ENCODE measurements around the gene S100A16.
A peak's percentile ranks its signal among the peaks of the same experiment; 100 is the strongest.
"Not testable (repeated sequence)": the region's sequence is repeated elsewhere in the genome, so short reads cannot be mapped to it uniquely, and the experiment has no call there.

The S100A16 gene

GRCh38 chr1:153585006-153585405, 27.9 kb downstream of the S100A16 start:
- no peak for DNase-seq (ENCODE audit: low read depth in 2 of 2)

DNA sequence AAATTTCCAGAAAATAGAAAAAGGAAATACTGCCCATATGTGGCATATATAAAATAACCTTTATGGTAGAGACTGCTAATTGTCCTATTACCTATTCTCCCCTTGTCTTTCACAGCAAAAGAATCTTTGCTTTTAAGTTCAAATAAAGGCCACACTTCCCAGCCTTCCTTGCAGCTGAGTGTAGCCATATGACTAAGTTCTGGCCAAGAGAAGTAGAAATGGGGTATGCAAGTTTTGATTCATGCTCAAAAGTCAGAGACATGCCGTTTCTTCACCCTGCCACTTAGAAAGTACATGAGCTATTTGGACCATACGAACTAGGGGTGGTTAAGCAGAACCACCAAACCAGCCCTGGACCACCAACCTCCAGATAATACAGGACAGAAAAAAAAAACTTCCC, 29.0 kb downstream of the S100A16 start:
- DNase-seq (ENCODE audit: low read depth in 2 of 2) = no peak

DNA sequence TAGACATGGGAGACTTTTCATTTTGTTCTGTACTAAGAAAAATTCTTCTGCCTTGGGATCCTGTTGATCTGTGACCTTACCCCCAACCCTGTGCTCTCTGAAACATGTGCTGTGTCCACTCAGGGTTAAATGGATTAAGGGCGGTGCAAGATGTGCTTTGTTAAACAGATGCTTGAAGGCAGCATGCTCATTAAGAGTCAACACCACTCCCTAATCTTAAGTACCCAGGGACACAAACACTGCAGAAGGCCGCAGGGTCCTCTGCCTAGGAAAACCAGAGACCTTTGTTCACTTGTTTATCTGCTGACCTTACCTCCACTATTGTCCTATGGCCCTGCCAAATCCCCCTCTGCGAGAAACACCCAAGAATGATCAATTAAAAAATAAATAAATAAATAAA, 29.4 kb downstream of the S100A16 start:
- DNase-seq (ENCODE audit: low read depth in 2 of 2) = not testable (repeated sequence)

DNA sequence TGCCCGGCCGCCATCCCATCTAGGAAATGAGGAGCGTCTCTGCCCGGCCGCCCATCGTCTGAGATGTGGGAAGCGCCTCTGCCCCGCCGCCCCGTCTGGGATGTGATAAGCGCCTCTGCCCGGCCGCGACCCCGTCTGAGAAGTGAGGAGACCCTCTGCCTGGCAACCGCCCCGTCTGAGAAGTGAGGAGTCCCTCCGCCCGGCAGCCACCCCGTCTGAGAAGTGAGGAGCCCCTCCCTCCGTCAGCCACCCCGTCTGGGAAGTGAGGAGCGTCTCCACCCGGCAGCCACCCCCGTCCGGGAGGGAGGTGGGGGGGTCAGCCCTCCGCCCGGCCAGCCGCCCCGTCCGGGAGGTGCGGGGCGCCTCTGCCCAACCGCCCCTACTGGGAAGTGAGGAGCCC, 30.1 kb downstream of the S100A16 start:
- not testable (repeated sequence) for DNase-seq (ENCODE audit: low read depth in 2 of 2)

DNA sequence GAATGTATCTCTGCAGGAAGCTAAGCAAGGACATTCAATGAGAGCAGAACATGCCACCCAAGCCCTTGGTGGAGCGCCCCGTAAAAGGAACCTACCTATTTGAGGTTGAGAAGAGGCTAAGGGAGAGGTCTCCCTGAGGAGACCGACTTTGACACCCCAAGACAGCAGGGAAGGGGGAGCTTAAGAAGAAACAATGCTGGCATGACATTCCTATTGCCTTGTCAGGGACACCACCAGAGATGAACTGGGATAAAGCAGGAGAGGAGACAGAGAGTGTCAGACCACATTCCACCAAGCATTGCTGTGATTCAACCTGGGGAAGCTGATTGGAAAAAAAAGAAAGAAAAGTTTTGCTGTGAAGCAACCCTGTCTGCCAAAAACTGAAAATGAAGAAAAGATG, 34.0 kb downstream of the S100A16 start:
- DNase-seq (ENCODE audit: low read depth in 2 of 2) = no peak

DNA sequence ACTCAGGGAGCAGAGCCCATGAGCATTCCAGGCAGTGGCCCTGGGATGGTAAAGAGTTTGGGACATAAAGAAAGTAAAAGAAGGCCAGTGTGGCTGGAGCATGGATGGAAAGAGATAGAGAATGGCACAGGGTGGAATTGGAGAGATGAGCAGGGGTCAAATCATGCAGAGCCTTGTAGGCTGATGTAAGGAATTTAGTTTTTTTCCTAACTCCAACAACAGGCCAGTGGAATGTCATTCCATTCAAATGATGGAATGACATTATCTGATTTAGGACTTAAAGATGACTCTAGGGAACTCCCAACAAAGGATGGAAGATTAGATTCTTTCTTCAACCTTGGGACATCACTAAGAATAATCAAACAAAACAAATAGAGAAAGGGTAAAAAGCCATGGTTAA, 34.4 kb downstream of the S100A16 start:
- no peak for DNase-seq (ENCODE audit: low read depth in 2 of 2)

GRCh38 chr1:153577624-153578051, 35.3 kb downstream of the S100A16 start:
- no peak for DNase-seq (ENCODE audit: low read depth in 2 of 2)

DNA sequence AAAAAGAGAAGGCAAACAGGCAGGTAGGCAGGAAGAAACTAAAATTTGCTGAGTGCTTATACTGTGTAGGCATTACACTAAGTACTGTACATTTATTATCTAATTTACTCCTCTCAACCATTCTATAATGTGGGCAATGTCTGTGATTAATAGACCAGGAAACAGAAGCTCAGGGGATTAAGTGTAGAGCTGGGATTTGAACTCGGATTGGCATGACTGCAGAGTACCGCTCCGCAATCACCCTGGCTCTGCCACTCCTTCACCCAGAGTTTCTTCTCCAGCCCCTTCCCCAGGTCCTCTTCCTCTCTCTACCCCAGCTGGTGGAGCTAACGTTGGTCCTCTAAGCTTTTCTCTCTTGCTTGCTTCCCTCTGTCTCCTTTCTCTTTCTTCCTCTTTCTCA, 35.8 kb downstream of the S100A16 start:
- no peak for DNase-seq (ENCODE audit: low read depth in 2 of 2)

DNA sequence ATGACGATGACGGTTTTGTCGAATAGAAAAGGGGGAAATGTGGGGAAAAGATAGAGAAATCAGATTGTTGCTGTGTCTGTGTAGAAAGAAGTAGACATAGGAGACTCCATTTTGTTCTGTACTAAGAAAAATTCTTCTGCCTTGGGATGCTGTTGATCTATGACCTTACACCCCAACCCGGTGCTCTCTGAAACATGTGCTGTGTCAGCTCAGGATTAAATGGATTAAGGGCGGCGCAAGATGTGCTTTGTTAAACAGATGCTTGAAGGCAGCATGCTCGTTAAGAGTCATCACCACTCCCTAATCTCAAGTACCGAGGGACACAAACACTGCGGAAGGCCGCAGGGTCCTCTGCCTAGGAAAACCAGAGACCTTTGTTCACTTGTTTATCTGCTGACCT, 37.4 kb downstream of the S100A16 start:
- DNase-seq (ENCODE audit: low read depth in 2 of 2) = not testable (repeated sequence)

GRCh38 chr1:153575081-153575491, 37.9 kb downstream of the S100A16 start:
- not testable (repeated sequence) for DNase-seq (ENCODE audit: low read depth in 2 of 2)

DNA sequence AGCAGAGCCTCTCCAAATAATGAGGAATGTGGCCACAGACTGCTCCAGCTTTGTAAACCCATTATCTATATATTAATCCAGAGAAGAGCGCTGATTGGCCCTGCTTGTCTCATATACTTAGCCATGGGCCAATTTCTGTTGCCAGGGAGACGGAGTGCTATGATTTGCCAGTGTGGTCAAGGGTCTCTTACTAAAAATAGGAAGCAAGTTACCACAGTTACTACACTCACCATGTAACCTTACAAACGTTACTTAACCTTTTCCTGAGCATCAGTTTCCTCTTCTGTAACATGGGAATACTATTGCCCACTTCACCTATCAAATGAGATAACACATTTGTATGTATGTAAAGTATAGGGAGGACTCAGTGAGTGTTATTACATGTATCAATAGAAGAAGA, 39.6 kb downstream of the S100A16 start:
- no peak for DNase-seq (ENCODE audit: low read depth in 2 of 2)

DNA sequence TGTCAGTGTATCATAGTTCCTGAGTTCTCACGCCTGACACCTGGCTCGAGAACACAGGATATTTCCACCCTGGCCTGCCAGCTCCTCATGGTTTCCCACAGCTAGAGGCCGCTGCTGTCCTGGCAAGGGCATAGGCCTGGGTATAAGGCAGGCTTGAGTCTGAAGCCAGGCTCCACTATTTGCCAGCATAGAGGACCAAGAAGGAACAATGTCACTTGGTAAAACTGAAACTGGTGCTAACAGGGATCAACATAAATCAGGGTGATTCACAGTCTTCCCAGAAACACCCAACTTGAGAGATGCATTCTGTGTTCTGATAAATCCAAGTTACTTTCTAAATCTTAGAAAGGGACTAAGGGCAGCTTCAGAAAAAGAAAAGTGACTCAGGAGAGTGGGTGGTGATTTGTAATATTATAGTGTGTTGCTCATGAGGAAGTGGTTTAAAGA, 40.3 kb downstream of the S100A16 start:
- no peak for DNase-seq (ENCODE audit: low read depth in 2 of 2)

- DNase-seq (ENCODE audit: low read depth in 2 of 2) = no peak
Measured at GRCh38 chr1:153571706-153572105, 41.2 kb downstream of the S100A16 start.

GRCh38 chr1:153570874-153571273, 42.1 kb downstream of the S100A16 start:
- DNase-seq (ENCODE audit: low read depth in 2 of 2) = no peak

DNA sequence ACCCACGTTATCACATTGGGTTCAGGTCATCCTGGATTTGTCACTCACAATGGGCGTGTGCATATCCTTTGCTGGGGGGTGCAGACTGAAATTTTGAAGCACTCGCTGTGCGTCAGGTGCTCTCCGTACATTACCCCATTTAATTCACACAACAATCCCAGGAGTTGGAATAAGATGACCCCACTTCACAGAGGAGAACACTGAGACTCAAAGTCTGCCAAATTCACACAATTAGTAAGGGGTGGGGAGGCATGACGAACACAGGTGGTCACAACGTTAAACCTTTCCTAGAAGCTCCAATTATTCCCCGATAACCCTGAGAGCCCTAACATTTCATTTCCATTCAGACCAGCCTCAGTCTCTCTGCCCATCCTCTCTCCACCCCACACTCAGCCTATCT, 43.5 kb downstream of the S100A16 start:
- no peak for DNase-seq (ENCODE audit: low read depth in 2 of 2)

DNA sequence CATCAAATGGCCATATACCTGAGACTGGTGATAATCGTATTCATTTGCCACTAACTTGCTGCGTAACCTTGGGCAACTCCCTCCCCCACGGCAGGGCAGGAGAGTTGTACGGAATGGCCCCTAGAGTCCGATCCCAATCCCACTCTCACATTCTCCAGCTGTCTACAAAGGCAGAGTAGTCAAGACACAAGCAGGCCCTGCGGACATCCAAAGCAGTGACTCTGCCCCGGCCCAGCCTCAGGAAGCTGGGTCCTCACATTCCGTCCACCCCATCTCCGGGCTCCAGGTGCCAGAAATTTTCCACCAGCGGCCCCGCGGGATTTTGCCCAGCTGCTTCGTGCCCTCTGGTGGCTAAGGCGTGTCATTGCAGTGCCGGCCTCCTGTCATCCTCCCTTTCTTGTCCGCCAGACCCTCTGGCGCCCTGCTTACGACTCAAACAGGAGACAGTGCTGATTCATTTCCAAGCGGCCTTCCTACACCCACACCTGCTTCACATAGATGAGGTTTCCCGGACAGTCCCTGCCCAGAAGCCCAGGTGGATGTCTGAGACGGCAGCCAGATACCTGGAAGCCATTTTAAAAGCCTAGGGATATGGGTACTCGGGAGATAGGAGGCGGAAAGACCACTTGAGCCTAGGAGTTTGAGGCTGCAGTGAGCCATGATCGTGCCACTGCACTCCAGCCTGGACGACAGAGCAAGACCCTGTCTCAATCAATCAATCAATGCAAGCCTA, 44.4 kb downstream of the S100A16 start:
- peak; percentile 58 to 63 for DNase-seq (ENCODE audit: low read depth in 2 of 2)

GRCh38 chr1:153567621-153568366, 45.1 kb downstream of the S100A16 start:
- DNase-seq (ENCODE audit: low read depth in 2 of 2) = no peak

DNA sequence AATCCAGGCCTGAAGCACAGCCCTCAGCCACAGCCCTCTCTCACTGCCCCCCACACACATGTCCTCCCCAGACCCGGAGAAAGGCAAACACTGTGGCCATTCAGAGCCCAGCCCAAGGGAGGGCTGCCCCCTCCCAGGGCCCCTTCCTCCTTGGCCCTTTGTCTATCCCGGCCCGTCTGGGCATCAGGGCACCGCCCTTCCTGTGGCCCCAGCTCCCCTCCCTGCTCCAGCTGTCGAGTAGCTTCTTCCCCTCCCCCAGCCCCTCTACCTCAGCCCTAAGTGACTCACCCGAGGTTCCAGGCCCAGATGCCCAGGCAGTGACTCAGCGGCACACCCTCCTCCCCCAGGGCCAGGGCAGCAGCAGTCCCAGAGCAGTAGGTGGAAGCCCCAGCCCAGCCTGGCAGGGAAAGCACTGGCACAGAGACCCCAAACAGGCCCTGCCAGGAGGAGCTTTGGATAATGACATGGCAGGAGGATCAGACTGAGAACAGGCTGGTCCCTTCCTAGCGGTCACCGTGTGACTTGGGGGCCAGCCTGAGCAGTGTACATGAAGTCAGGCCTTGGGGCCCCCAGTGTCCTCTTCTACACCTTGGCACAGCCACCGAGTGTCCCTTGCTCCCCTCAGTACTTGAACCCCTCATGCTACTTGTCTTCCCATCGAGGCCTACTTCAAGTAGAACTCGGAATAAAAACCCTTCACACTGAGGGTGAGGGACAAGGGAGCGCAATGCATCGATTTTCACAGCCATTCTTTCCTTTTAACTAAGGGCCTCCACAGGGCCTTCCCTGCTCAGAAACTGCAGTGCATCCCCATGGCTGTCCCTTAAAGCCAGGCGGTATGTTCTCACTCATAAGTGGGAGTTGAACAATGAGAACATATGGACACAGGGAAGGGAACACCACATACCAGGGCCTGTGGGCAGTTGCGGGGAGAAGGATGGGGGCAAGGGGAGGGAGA, 46.2 kb downstream of the S100A16 start:
- peak; percentile 58 to 75 for DNase-seq (ENCODE audit: low read depth in 2 of 2)

GRCh38 chr1:153565529-153566374, 47.2 kb downstream of the S100A16 start, which contains the start of gene S100A2:
Gene S100A2, minus strand, starts transcription at chr1:153565844. Its CDS starts 1,967 bp downstream, at chr1:153563877.
- no peak for DNase-seq (ENCODE audit: low read depth in 2 of 2)

DNA sequence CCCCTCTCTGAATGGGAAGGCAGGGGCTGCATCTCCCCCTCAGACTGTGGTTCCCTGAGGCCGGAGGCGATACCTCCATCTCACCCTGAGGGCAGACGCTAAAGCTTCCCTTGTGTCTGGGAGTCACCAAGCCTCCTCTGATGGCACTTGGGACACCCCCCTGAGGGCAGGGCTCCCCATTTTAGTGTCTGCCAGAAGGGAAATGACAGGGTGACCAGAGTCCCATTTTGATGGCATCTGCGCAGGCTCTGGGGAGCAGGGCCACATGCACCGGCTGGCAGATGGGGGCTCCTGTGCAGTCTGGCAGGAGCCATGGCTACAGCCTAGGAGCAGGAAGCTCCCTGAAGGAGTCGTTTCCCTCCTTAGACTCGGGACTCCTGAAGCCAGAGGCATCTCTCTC, 48.9 kb downstream of the S100A16 start:
- no peak for DNase-seq (ENCODE audit: low read depth in 2 of 2)

GRCh38 chr1:153563483-153563901, 49.4 kb downstream of the S100A16 start:
- no peak for DNase-seq (ENCODE audit: low read depth in 2 of 2)
